D721Med (cell line): Measurements from ENCODE around the gene ACE2.

ENCODE experiments used
- DNase-seq: peaks from one replicate; pipeline ENCODE4 v3.0.0; 2011; ENCODE audit warnings: low spot score; ENCODE audit not compliant: insufficient read length
- FAIRE-seq: peaks from 2 replicates; lab custom pipeline; 2011; peaks lifted over from hg19 to GRCh38; lab: Jason Lieb, UNC
- TF ChIP-seq, protein P1 (sequence below): IDR thresholded peaks from 2 replicates; pipeline ENCODE4 v1.5.1; 2012; ENCODE audit warnings: mild to moderate bottlenecking, control low read depth; ENCODE audit not compliant: insufficient read depth; ENCODE audit errors: missing control alignments

ACE2 gene

DNA sequence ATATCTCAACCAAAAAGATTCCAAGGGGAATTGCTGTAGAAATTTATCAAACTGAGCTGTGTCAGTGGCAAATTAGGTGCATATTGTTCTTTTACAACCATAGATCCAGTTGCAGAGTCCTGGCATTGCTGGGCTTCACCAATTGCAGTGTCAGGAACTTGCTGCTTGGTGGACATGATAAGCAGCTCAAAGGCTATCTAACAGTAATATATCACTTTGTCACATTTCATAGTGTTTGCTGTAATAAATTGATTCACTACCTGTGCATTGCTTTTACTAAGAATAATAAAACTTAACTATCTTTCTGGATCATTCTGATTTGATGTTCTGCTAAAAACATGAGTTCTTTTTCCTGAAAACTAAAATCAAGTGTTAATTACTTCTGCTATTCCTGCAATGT is 30.9 kb upstream of the ACE2 start:
- no peak for FAIRE-seq
- no peak for DNase-seq
- TF ChIP-seq, protein P1, sequence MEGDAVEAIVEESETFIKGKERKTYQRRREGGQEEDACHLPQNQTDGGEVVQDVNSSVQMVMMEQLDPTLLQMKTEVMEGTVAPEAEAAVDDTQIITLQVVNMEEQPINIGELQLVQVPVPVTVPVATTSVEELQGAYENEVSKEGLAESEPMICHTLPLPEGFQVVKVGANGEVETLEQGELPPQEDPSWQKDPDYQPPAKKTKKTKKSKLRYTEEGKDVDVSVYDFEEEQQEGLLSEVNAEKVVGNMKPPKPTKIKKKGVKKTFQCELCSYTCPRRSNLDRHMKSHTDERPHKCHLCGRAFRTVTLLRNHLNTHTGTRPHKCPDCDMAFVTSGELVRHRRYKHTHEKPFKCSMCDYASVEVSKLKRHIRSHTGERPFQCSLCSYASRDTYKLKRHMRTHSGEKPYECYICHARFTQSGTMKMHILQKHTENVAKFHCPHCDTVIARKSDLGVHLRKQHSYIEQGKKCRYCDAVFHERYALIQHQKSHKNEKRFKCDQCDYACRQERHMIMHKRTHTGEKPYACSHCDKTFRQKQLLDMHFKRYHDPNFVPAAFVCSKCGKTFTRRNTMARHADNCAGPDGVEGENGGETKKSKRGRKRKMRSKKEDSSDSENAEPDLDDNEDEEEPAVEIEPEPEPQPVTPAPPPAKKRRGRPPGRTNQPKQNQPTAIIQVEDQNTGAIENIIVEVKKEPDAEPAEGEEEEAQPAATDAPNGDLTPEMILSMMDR, result no peak

DNA sequence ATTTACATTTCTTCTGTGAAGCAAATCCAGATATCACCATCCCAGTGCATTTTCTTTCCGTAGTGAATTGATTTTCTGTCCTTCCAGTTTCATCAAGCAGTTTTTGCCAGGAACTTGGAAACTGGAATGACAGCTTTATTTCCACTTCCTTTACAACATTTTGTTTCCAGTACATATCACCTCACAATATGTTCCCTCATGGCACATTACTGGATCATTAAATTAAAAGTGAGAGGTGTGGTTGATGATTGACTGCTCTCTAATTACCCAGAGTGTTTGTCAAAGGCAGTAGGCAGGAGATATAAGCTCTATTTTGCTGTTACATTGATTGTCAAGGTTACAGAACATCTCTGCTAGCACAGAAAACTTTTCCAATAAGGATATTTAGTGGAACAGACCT is 22.3 kb upstream of the ACE2 start:
- DNase-seq (no peak), FAIRE-seq (no peak)
- TF ChIP-seq, protein P1, result no peak

DNA sequence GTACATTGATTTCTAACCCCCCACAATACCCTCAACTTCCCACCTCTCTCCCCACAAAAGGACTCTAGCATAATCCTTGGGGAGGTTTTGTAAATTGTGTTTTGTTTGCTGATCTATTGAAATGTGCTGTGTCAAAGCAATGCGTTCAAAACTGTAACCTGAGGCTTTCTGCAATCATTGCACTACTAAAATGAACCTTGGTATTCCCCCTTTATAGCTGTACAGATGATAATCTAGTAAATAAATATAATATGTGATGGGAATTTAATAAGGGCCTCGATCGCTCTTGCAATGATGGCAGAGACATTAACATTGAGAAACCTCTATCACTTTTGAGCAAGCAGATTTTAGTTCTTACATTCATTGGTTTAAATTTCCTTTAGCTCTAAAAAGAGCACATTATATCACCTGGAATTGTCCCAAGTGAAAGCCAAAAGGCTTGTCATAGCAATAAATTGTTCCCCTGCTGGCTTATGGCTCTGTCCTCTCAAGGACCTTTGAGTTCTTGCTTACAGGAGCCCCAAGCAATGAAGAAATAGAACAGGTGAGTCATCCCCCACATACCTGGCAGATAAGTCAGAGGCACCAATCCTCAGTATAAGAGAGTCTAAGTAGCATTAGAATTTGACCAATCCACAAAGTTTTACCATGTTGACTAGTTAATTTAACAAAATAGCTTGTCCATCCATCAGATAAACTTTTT is 18.4 kb upstream of the ACE2 start:
- FAIRE-seq, result no peak
- DNase-seq, result no peak
- TF ChIP-seq, protein P1, result no peak

DNA sequence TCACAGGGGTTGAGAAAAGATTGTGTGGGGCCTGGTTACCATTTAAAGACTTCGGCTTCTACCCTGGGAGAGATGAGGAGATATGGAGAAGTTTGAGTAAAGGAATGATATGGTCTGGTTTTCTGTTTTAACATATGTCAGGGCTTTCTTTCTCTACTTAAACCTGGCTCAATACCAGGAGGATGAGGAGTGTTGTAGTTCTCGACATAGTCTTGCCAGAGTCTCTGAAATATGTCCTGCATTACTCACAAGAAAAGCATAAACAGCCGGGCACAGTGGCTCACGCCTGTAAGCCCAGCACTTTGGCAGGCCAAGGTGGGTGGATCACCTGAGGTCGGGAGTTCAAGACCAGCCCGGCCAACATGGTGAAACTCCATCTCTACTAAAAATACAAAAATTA is 16.4 kb upstream of the ACE2 start:
- no peak for DNase-seq
- TF ChIP-seq, protein P1, result no peak
- no peak for FAIRE-seq

DNA sequence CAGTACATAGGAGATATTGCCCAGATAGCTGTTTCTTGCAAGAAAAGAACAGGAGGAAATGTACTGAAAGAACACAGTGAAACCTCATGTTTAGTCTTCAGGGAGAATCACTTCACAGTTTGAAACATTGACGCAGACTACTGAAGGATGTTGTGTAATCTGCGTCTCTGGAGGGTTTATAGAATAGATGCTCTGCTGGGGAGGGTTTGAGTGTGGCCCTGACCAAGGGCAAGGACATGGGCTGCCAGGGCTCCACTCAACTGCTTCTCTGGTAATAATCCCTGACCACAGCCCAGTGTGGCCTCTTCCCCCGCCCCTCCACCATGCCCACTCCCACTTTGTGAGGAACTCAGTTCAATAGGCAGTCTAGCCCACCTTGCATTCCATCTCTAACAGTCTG is 15.8 kb upstream of the ACE2 start:
- DNase-seq (no peak), FAIRE-seq (no peak)
- TF ChIP-seq, protein P1, result no peak

DNA sequence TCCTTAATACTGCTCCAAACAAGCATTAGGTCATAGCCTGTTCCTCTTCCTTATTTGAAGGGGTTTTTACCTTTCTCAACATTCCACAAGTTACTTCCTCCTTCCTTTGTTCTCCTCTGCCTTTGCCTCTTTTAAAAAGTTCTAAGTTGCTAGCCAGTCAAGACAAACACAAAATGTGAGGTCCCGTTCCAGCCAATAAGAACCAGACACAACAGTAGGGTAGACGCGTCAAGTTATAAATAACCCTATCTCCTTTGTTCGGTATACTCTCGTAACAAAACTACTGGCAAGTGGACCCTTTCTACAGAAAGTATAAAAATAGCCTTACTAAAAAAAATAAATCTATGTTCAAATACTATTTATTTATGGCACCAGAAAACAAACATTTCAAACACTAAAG is 6.3 kb upstream of the ACE2 start:
- no peak for DNase-seq
- FAIRE-seq, result no peak
- TF ChIP-seq, protein P1, result no peak

DNA sequence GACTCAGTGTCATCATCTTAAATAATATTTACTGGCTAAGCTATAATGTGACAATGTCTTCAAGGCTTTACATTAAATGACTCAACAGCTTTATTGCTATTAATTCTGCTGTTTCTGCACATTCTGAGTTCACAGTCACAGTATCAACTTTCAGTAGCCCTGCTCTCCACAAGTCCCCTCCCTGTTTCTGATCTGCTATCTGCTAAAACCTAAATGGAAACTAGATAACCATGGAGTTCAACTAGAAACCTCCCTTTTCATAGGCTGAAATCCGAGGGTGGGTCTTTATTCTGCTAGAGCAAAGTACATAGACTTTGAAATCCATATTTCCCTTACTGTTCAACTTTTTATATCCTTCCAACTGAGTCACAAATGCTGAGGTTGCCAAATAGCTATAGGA is 5.4 kb upstream of the ACE2 start:
- no peak for FAIRE-seq
- TF ChIP-seq, protein P1, result no peak
- DNase-seq, result no peak
